BLaER1 (cell line): ENCODE measurements around the gene CA6.

Source experiments
- H3K27ac ChIP-seq: shearing (Covaris generic); formaldehyde crosslinking; 2 replicates; pipeline ENCODE4 v1.8.1; 2022
- H3K27me3 ChIP-seq: shearing (Covaris generic); formaldehyde crosslinking; 2 replicates; pipeline ENCODE4 v1.8.1; 2022
- H3K36me3 ChIP-seq: shearing (Covaris generic); formaldehyde crosslinking; 2 replicates; pipeline ENCODE4 v1.8.1; 2022
- H3K4me1 ChIP-seq: shearing (Covaris generic); formaldehyde crosslinking; 2 replicates; pipeline ENCODE4 v1.8.1; 2022
- H3K4me2 ChIP-seq: shearing (Covaris generic); formaldehyde crosslinking; 2 replicates; pipeline ENCODE4 v1.8.1; 2022
- H3K4me3 ChIP-seq: shearing (Covaris generic); formaldehyde crosslinking; 2 replicates; pipeline ENCODE4 v1.8.1; 2022
- H3K9ac ChIP-seq: shearing (Covaris generic); formaldehyde crosslinking; 2 replicates; pipeline ENCODE4 v1.8.1; 2022
- H3K9me3 ChIP-seq: shearing (Covaris generic); formaldehyde crosslinking; 2 replicates; pipeline ENCODE4 v1.8.1; 2022
- H4K20me1 ChIP-seq: shearing (Covaris generic); formaldehyde crosslinking; 2 replicates; pipeline ENCODE4 v1.8.1; 2022
- Cebpa-rat ChIP-seq: shearing (Covaris generic); IDR thresholded peaks from 2 replicates; pipeline ENCODE4 v1.8.1; 2022

CA6 gene

DNA sequence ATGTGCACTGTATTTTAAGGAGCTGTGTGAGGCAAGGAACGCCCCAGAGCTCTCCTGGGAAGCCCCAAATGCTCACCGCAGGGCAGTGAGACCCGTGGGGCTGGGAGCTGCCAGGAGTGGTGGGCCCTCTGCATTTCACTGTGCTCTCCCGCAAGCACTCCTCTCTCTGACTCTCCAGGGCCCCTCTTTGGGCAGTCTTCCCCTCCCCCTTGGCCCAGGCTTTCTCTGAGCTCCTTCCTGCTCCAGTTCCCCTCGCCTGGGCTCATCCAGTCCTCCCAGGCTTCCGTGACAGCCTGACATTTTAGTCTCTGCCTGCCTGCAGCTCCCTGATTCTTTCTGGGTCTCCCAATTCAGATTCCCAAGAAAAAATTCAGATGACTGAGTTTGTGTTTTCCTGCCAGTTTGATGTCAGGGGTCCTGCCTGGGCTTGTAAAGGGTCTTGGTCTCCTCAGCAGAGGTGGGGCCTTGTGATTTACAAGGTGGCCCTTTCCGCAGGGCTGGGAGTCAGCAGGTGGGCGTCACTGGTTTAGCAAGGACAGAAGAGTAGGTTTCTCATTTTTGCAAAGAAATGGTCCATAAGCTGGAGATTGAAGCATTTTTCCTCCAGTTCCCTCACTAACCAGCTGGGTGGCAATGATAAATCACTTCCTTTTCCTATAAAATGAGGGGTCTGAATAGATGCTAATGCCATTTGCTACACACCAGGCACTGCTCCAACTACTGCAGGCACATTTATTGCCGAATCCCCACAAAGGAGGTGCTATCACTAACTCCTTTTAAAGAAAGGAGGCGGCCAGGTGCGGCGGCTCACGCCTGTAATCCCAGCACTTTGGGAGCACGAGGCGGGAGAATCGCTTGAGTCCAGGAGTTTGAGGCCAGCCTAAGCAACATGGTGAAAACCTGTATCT is 1.9 kb upstream of the CA6 start:
- Histone ChIP-seq H4K20me1 (no peaks in the 10 kb centered on the region), H3K9me3 (no peaks in the 10 kb centered on the region; the same call in 1 of the 2 replicates), H3K4me3 (no peak overlapping the region), H3K27ac (peak overlapping the region; percentile 4), H3K36me3 (no peaks in the 10 kb centered on the region), H3K4me1 (peaks cover 60% of the 10 kb centered on the region), H3K4me2 (peak overlapping the region; percentile 72), H3K9ac (no peak overlapping the region), H3K27me3 (no peaks in the 10 kb centered on the region)
- TF ChIP-seq Cebpa-rat = no peak

DNA sequence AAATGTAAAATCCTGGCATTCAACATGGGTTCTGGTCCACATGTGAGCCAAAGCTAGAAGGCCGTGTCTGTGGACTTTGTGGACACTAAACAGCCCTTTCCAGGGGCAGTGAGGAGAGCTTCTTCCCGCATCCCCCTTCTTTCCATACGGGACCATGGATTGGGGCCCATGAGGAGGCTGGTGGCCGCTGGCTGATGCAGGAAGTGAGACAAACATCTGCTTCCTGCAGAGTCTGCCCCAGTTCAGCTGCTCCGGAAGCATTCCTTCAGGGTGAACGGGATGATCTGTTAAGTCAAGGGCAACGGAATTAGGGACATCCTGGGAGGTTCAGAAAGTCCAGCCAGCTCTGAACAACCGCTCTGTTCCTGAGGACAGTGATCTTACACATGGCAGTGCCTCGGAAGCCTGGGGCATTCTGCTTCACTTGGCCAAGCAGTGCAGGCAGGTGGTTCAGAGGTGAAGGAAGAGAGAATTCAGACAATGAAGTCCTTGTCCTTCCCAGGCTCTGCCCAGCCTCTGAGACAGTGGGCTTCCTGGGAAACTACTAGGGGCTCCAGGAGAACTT is 1.5 kb downstream of the CA6 start:
- H3K9me3 ChIP-seq = no peaks in the 10 kb centered on the region

DNA sequence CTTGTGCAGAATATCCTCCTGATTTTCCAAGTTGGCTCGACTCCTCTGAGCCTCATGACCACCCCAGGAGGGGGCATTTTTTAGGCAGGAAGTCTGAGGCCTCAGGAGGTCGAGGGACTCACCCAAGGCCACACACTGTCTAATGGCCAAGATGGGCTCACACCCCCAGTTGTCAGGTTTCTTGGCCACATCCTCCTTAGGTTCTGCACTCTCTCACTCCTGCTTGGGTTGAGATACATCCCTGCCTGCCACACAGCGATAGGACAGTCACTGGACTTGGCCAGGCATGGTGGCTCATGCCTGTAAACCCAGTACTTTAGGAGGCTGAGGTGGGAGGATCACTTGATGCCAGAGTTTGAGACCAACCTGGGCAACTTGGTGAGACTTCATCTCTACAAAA is 4.6 kb downstream of the CA6 start:
- Histone ChIP-seq H3K9ac (no peak overlapping the region), H3K4me3 (no peak overlapping the region), H3K27ac (no peak overlapping the region), H3K4me1 (peaks cover 35% of the 10 kb centered on the region), H3K36me3 (no peaks in the 10 kb centered on the region), H3K4me2 (no peak overlapping the region), H3K9me3 (no peaks in the 10 kb centered on the region), H3K27me3 (no peaks in the 10 kb centered on the region), H4K20me1 (no peaks in the 10 kb centered on the region)
- no peak for TF ChIP-seq Cebpa-rat

More for the DNA sequence above, 1.5 kb downstream of the CA6 start:
- peak overlapping the region; percentile 74 for H3K4me2 ChIP-seq
- no peaks in the 10 kb centered on the region for H4K20me1 ChIP-seq
- H3K36me3 ChIP-seq = no peaks in the 10 kb centered on the region
- no peak overlapping the region for H3K9ac ChIP-seq
- peak overlapping the region; percentile 64 for H3K27ac ChIP-seq
- no peak for TF ChIP-seq Cebpa-rat
- H3K4me3 ChIP-seq = no peak overlapping the region
- no peaks in the 10 kb centered on the region for H3K27me3 ChIP-seq
- H3K4me1 ChIP-seq = peaks cover 62% of the 10 kb centered on the region

DNA sequence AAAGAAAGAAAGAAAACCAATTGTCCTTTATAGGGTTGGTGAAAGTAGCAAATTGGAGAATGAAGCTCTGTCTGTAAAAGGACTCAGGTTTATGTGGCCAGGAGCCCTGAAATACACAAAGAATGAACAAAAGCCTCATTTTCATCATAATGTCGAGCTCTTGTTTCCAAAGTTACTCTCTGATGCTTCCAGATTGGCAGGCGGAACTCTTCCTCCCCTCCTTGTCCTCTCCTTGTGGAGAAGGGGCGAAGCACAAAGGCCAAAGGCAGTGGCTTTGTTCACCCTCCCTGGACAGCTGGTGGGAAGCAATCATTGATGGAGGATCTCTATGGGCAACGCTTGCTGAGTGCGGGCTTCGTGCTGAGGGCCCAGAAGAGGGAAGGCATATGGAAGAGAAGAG is 5.6 kb downstream of the CA6 start:
- Histone ChIP-seq H3K27me3 (no peaks in the 10 kb centered on the region), H3K9ac (no peak overlapping the region), H3K4me3 (no peak overlapping the region), H3K27ac (no peak overlapping the region), H3K4me2 (no peak overlapping the region), H3K9me3 (no peaks in the 10 kb centered on the region), H4K20me1 (no peaks in the 10 kb centered on the region), H3K36me3 (no peaks in the 10 kb centered on the region), H3K4me1 (peaks cover 33% of the 10 kb centered on the region)
- TF ChIP-seq Cebpa-rat = no peak

DNA sequence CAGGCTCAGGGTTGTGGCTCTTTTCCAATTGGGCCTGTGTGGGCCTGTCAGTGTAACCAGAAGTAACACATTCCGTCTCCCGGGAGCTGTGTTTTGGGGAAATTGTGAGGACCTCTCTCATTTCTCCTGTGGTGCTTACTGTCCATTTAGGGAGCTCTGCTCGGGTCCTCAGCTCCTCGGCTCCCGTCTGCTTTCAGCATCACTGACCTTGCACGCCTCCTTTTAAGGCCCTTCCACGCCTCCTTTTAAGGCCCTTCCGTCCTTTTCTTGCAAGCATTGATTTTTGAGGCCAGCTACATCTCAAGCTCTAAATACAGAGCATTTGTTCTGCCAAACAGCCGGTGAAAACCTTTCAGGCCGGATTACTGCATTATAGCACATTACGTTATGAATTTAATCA is 9.7 kb downstream of the CA6 start:
- no peak for TF ChIP-seq Cebpa-rat
- Histone ChIP-seq H3K36me3 (no peaks in the 10 kb centered on the region), H4K20me1 (no peaks in the 10 kb centered on the region), H3K4me1 (no peaks in the 10 kb centered on the region), H3K4me2 (no peak overlapping the region), H3K9ac (no peak overlapping the region), H3K27me3 (no peaks in the 10 kb centered on the region), H3K9me3 (peaks cover 7% of the 10 kb centered on the region; the same call in 1 of the 2 replicates), H3K4me3 (no peak overlapping the region), H3K27ac (no peak overlapping the region)

DNA sequence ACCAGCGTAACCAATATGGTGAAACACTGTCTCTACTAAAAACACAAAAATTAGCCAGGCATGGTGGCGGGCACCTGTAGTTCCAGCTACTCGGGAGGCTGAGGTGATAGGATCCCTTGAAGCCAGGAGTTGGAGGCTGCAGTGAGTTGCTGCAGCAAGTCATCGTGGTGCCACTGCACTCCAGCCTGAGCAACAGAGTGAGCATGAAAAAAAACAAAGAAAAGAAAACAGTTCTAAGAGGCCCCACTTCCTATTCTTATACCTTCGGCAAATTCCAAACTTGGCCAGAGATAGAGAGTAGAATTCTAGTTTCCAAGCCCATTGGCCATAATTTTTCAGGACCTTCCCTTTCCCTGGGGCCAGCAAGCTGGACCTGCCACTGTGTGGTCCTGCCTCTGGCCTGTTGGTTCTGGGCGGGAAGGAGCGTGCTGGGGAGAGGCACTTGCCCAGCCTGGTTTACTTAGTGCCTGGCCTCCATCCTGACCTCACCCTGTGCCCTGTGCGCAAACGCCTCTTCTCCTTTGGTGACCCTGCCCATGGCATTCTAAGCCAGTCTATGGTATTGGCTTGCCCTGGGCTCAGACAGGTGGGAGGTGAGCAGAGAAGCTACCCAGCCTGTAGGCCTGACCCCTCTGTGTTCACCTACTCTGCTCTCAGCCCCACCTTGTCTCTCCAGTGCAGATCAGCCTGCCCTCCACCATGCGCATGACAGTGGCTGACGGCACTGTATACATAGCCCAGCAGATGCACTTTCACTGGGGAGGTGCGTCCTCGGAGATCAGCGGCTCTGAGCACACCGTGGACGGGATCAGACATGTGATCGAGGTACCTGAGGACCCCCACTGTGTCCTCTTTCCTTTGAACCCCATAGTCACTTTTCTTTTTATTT is 11.0 kb downstream of the CA6 start:
- H3K27me3 ChIP-seq = no peaks in the 10 kb centered on the region
- H3K9ac ChIP-seq = no peak overlapping the region
- no peak overlapping the region for H3K4me3 ChIP-seq
- H4K20me1 ChIP-seq = no peaks in the 10 kb centered on the region
- TF ChIP-seq Cebpa-rat = no peak
- H3K9me3 ChIP-seq = peaks cover 9% of the 10 kb centered on the region; the same call in 1 of the 2 replicates
- H3K27ac ChIP-seq = no peak overlapping the region
- no peaks in the 10 kb centered on the region for H3K4me1 ChIP-seq
- no peak overlapping the region for H3K4me2 ChIP-seq
- H3K36me3 ChIP-seq = no peaks in the 10 kb centered on the region

DNA sequence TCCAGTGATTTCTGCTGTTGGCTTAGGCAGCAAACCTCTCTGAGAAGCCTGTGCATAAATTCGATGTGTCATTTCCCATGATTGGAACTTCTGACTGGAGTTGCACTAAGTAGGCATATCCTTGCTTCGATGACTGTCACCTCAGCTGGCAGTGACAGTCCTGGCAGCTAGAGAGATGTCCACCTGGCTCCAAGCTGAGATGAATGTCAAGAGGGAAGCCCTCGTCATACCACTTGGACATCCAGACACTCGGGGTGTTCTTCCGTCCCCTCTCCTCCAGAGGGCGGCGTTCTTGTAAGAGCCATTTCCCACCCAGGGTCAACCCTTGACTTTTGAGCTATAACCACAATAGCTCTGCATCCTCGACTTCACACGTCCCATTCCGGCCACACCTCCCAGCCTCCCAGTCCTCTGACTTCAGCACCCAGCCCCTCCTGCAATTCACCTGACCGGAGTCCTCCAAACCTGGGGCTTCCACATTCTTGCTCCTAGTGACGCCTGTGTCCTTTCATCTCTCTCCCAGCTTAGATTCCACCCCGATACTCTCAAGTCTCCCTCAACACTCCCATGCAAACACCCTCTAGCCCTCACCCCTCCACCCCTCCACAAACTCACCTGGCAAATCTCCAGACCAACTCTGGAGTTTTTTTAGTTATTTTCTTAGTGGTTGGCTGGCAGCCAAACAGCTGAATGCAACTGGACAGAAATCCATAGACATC is 17.3 kb downstream of the CA6 start:
- Histone ChIP-seq H3K9me3 (peaks cover 9% of the 10 kb centered on the region; the same call in 1 of the 2 replicates), H3K9ac (no peak overlapping the region), H4K20me1 (no peaks in the 10 kb centered on the region), H3K27me3 (no peaks in the 10 kb centered on the region), H3K4me2 (peak overlapping the region; percentile 30; the same call in 1 of the 2 replicates), H3K36me3 (no peaks in the 10 kb centered on the region), H3K4me1 (peaks cover 11% of the 10 kb centered on the region), H3K4me3 (no peak overlapping the region), H3K27ac (no peak overlapping the region)
- no peak for TF ChIP-seq Cebpa-rat

DNA sequence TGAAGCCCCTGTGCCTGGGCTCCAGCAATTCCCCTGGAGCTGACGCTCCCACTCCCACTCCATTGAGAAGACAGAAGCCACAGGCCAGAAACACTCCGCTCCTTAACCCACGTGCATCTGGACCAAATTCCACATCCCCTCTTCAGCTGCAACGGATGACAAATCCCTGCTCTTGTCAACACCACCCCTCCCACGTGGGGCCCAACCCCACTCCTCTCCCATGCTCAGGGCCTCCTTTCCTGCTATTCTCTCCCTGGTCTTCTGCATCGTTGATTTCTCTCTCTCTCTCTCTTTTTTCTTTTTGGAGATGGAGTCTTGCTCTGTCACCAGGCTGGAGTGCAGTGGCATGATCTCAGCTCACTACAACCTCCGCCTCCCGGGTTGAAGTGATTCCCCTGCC is 18.3 kb downstream of the CA6 start:
- no peak overlapping the region for H3K4me3 ChIP-seq
- no peaks in the 10 kb centered on the region for H3K27me3 ChIP-seq
- H3K27ac ChIP-seq = no peak overlapping the region
- no peak overlapping the region for H3K4me2 ChIP-seq
- no peak for TF ChIP-seq Cebpa-rat
- H3K9me3 ChIP-seq = peaks cover 9% of the 10 kb centered on the region; the same call in 1 of the 2 replicates
- peaks cover 11% of the 10 kb centered on the region for H3K4me1 ChIP-seq
- no peaks in the 10 kb centered on the region for H4K20me1 ChIP-seq
- H3K36me3 ChIP-seq = no peaks in the 10 kb centered on the region
- no peak overlapping the region for H3K9ac ChIP-seq
